K562 (cell line): ENCODE data around the gene GALNT12. TPM values are rescaled to one million over a fixed set of nuclear protein-coding genes. Genes with fewer than 3 reads are reported as not detected.
A peak's percentile ranks its signal among the peaks of the same experiment; 100 is the strongest.

Experiments used
- DACH1 ChIP-seq: fragments of 450-650 bp; IDR thresholded peaks from 2 replicates; pipeline ENCODE4 v1.6.1; 2018; ENCODE audit not compliant: partially characterized antibody
- LEF1 ChIP-seq: fragments of 450-650 bp; IDR thresholded peaks from 2 replicates; pipeline ENCODE4 v1.6.1; 2016; ENCODE audit warnings: mild to moderate bottlenecking
- MAFG ChIP-seq: fragments of 450-650 bp; conservative IDR thresholded peaks from 2 replicates; pipeline ENCODE4 v1.6.1; 2016; ENCODE audit warnings: missing genetic modification characterization, missing compliant biosample characterization
- NBN ChIP-seq: fragments of 450-650 bp; IDR thresholded peaks from 2 replicates; pipeline ENCODE4 v1.6.1; 2016; ENCODE audit warnings: low read depth, mild to moderate bottlenecking
- NFRKB ChIP-seq: fragments of 450-650 bp; IDR thresholded peaks from 2 replicates; pipeline ENCODE4 v1.6.1; 2016; ENCODE audit warnings: low read depth
- NR2C1 ChIP-seq, 2 experiments: fragments of 450-650 bp; IDR thresholded peaks; 2 replicates each; pipeline ENCODE4 v1.6.1; 2017; ENCODE audit warnings: mild to moderate bottlenecking in 2 of 2, antibody characterized with exemption in 1 of 2, inconsistent platforms in 1 of 2, missing compliant biosample characterization in 1 of 2, missing genetic modification characterization in 1 of 2
- NR2F6 ChIP-seq: fragments of 450-650 bp; formaldehyde crosslinking; IDR thresholded peaks from 2 replicates; pipeline ENCODE4 v1.4.0; 2020; ENCODE audit warnings: mild to moderate bottlenecking
- PCBP1 ChIP-seq: fragments of 200-400 bp; formaldehyde crosslinking; IDR thresholded peaks from 2 replicates; pipeline ENCODE4 v1.6.1; 2018; ENCODE audit warnings: mild to moderate bottlenecking, low read depth, low read length; ENCODE audit not compliant: poor library complexity, severe bottlenecking
- POLR3A ChIP-seq: IDR thresholded peaks from 2 replicates; pipeline ENCODE4 v1.6.1; 2011; ENCODE audit warnings: borderline replicate concordance, mild to moderate bottlenecking, moderate library complexity; ENCODE audit not compliant: insufficient read length, insufficient read depth; ENCODE audit errors: extremely low read depth
- PPARD ChIP-seq: fragments of 250-450 bp; sonication (Bioruptor Pico); IDR thresholded peaks from 2 replicates; pipeline ENCODE4 v1.8.0; 2022; ENCODE audit warnings: inconsistent platforms, mild to moderate bottlenecking, moderate library complexity
- PTTG1 ChIP-seq: fragments of 450-650 bp; IDR thresholded peaks from 2 replicates; pipeline ENCODE4 v1.6.1; 2016; ENCODE audit warnings: low read depth, mild to moderate bottlenecking, missing genetic modification characterization, missing compliant biosample characterization
- SETDB1 ChIP-seq: IDR thresholded peaks from one replicate; pipeline ENCODE4 v1.6.1; 2012; ENCODE audit warnings: low read length, control low read depth, inconsistent platforms
- SMARCB1 ChIP-seq: IDR thresholded peaks from 2 replicates; pipeline ENCODE4 v1.6.1; 2011; ENCODE audit warnings: improper control_type of control experiment, low read depth; ENCODE audit not compliant: insufficient read length
- ZNF584 ChIP-seq: fragments of 200-800 bp; sonication (Bioruptor generic); IDR thresholded peaks from 2 replicates; pipeline ENCODE4 v1.6.1; 2016; ENCODE audit warnings: low read depth, mild to moderate bottlenecking, missing genetic modification characterization, missing compliant biosample characterization
- polyA plus RNA-seq, 8 experiments: library from polyadenylated mRNA; depleted of rRNA in 4 of 8; stranded (reverse) in 5 of 8; unstranded in 3 of 8; fragments of >200 nt; fragmentation: Nextera tagmentation in 2 of 8; fragmentation: Illumina TruSeq in 1 of 8; extraction: Ambion mirVana in 2 of 8; extraction: Trizol in 1 of 8; gene quantifications; 2 replicates each; pipeline versions ENCODE4 v1.2.1 to v1.2.3, GENCODE V29; 2011 to 2014; ENCODE audit warnings: inconsistent platforms in 1 of 8, missing spikeins in 1 of 8
- total RNA-seq, 7 experiments: library from RNA; depleted of rRNA in 6 of 7; stranded (reverse); fragments of >200 nt in 6 of 7; fragmentation: Illumina TruSeq in 2 of 7; extraction: Trizol in 2 of 7; gene quantifications; 2 replicates each; pipeline versions ENCODE4 v1.2.1 to v1.2.3, GENCODE V29; 2011 to 2021; ENCODE audit warnings: low replicate concordance in 1 of 7
- TF ChIP-seq, protein P1 (sequence below): fragments of 450-650 bp; IDR thresholded peaks from 2 replicates; pipeline ENCODE4 v1.6.1; 2016; ENCODE audit warnings: missing biosample characterization, missing genetic modification characterization
- TF ChIP-seq, protein P2 (sequence below): fragments of 450-650 bp; formaldehyde crosslinking; IDR thresholded peaks from 2 replicates; pipeline ENCODE4 v1.4.0; 2022; ENCODE audit warnings: mild to moderate bottlenecking, moderate library complexity
- TF ChIP-seq, protein P3 (sequence below): fragments of 250-450 bp; sonication (Bioruptor Pico); IDR thresholded peaks from 2 replicates; pipeline ENCODE4 v1.5.0; 2021
- TF ChIP-seq, protein P4 (sequence below): fragments of 450-650 bp; IDR thresholded peaks from 2 replicates; pipeline ENCODE4 v1.6.1; 2016; ENCODE audit warnings: antibody characterized with exemption
- TF ChIP-seq, protein P5 (sequence below): fragments of 250-450 bp; sonication (Bioruptor Pico); IDR thresholded peaks from 2 replicates; pipeline ENCODE4 v1.4.0; 2020; ENCODE audit warnings: borderline replicate concordance
- TF ChIP-seq, protein P6 (sequence below): fragments of 450-650 bp; IDR thresholded peaks from 2 replicates; pipeline ENCODE4 v1.6.1; 2016; ENCODE audit warnings: low read depth, mild to moderate bottlenecking, moderate library complexity

Gene GALNT12
- total and polyA plus RNA-seq, 9 of the 15 experiments (the other 6 are each of a cell fraction or from before 2014, with no cell fraction given) = 29.7 to 82.9 (median 44.2) TPM

DNA sequence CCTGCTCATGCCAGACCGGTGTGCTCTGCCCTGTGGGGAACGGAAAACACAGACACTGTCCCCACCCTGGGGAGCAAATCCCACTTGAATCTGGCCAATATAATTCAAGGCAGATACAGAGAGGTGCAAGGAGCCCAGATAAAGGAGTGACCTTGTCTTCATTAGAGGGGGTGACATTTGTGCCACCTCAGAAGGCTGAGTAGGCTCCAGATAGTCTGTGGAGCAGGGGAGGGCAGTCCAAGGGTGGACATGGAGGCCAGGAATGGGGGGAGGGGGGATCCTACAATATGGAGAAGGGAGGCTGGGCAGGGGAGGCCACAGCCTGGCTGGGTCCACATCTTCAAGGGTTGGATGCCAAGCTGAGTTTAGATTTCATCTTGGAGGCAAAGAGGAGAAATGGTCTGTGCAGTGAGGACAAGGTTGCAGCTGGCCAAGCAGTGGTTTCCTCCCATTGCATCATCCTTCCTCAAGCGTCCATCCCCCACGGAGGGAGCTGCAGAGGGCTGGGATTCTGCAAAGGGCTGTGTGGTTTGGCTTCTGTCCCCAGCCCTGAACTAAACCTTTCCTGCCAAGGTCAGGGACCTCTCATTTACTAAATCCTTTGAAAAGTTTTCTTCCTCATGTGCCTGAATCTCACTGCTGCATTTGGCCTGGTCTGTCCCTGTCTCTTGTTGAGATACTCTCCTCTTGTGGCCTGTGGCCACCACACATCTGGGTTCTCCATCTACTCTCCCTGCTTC is 60.1 kb downstream of the GALNT12 start (continued):
- TF ChIP-seq, protein P1, sequence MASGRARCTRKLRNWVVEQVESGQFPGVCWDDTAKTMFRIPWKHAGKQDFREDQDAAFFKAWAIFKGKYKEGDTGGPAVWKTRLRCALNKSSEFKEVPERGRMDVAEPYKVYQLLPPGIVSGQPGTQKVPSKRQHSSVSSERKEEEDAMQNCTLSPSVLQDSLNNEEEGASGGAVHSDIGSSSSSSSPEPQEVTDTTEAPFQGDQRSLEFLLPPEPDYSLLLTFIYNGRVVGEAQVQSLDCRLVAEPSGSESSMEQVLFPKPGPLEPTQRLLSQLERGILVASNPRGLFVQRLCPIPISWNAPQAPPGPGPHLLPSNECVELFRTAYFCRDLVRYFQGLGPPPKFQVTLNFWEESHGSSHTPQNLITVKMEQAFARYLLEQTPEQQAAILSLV (tag) = peak; percentile 98
- TF ChIP-seq, protein P2, sequence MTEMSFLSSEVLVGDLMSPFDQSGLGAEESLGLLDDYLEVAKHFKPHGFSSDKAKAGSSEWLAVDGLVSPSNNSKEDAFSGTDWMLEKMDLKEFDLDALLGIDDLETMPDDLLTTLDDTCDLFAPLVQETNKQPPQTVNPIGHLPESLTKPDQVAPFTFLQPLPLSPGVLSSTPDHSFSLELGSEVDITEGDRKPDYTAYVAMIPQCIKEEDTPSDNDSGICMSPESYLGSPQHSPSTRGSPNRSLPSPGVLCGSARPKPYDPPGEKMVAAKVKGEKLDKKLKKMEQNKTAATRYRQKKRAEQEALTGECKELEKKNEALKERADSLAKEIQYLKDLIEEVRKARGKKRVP (CRISPR knock-in tag) = peak; percentile 100
- TF ChIP-seq ZNF584 (CRISPR knock-in tag) (peak; percentile 96), PTTG1 (tag) (peak; percentile 79), NFRKB (peak; percentile 95), DACH1 (no peak), NR2C1 (IDR thresholded peaks at IDR 0.05) (no peak; the same call in 1 of the 2 replicates), NR2C1 (tag; IDR thresholded peaks at IDR 0.05) (peak; percentile 83), POLR3A (no peak), LEF1 (peak; percentile 83; the same call in 1 of the 2 replicates), NR2F6 (CRISPR knock-in tag) (0 out of 2 replicates have a peak, but pooled peaks have one; percentile 45), SMARCB1 (no peak), PPARD (no peak), PCBP1 (no peak), NBN (peak; percentile 92), MAFG (tag) (no peak), SETDB1 (no peak)
- TF ChIP-seq, protein P3, sequence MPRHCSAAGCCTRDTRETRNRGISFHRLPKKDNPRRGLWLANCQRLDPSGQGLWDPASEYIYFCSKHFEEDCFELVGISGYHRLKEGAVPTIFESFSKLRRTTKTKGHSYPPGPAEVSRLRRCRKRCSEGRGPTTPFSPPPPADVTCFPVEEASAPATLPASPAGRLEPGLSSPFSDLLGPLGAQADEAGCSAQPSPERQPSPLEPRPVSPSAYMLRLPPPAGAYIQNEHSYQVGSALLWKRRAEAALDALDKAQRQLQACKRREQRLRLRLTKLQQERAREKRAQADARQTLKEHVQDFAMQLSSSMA (CRISPR knock-in tag) = no peak
- TF ChIP-seq, protein P4, sequence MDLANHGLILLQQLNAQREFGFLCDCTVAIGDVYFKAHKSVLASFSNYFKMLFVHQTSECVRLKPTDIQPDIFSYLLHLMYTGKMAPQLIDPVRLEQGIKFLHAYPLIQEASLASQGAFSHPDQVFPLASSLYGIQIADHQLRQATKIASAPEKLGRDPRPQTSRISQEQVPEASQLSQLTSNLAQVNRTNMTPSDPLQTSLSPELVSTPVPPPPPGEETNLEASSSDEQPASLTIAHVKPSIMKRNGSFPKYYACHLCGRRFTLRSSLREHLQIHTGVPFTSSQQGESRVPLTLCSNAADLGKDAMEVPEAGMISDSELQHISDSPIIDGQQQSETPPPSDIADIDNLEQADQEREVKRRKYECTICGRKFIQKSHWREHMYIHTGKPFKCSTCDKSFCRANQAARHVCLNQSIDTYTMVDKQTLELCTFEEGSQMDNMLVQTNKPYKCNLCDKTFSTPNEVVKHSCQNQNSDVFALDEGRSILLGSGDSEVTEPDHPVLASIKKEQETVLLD = no peak
- TF ChIP-seq, protein P5, sequence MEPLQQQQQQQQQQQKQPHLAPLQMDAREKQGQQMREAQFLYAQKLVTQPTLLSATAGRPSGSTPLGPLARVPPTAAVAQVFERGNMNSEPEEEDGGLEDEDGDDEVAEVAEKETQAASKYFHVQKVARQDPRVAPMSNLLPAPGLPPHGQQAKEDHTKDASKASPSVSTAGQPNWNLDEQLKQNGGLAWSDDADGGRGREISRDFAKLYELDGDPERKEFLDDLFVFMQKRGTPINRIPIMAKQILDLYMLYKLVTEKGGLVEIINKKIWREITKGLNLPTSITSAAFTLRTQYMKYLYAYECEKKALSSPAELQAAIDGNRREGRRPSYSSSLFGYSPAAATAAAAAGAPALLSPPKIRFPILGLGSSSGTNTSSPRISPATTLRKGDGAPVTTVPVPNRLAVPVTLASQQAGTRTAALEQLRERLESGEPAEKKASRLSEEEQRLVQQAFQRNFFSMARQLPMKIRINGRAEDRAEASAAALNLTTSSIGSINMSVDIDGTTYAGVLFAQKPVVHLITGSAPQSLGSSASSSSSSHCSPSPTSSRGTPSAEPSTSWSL = no peak
- TF ChIP-seq, protein P6, sequence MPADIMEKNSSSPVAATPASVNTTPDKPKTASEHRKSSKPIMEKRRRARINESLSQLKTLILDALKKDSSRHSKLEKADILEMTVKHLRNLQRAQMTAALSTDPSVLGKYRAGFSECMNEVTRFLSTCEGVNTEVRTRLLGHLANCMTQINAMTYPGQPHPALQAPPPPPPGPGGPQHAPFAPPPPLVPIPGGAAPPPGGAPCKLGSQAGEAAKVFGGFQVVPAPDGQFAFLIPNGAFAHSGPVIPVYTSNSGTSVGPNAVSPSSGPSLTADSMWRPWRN = 0 out of 2 replicates have a peak, but pooled peaks have one; percentile 8
